Neural cell (in vitro differentiated cells): ENCODE data around the gene PHGDH. TPM values are rescaled to one million over a fixed set of nuclear protein-coding genes. Genes with fewer than 3 reads are reported as not detected.

Experiments
- H2AFZ ChIP-seq: fragments of 200-600, 300-800 bp; sonication (generic), shearing (Covaris generic); 2 replicates; pipeline ENCODE4 v1.6.0; 2014; ENCODE audit warnings: low read depth, mild to moderate bottlenecking, antibody characterized with exemption, low read length, moderate library complexity
- H3F3A ChIP-seq: fragments of 200-600 bp; shearing (Covaris generic); 2 replicates; pipeline ENCODE4 v1.6.1; 2016; ENCODE audit warnings: mild to moderate bottlenecking, moderate library complexity, mixed read lengths, antibody characterized with exemption, low read length; ENCODE audit not compliant: insufficient read depth, poor library complexity, severe bottlenecking
- H3K27ac ChIP-seq: fragments of 200-600, 300-800 bp; sonication (generic), shearing (Covaris generic); 2 replicates; pipeline ENCODE4 v1.5.1; 2014; ENCODE audit warnings: mild to moderate bottlenecking, low read length, moderate library complexity
- H3K27me3 ChIP-seq: fragments of 300-800, 200-600 bp; sonication (generic), shearing (Covaris generic); 2 replicates; pipeline ENCODE4 v1.6.0; 2014; ENCODE audit warnings: mild to moderate bottlenecking, low read depth, low read length, moderate library complexity; ENCODE audit not compliant: insufficient read depth
- H3K36me3 ChIP-seq: fragments of 300-800, 200-600 bp; sonication (generic), shearing (Covaris generic); 2 replicates; pipeline ENCODE4 v1.5.1; 2014; ENCODE audit warnings: mild to moderate bottlenecking, antibody characterized with exemption, low read length, moderate library complexity; ENCODE audit not compliant: insufficient read depth
- H3K4me2 ChIP-seq: fragments of 300-800, 200-600 bp; sonication (generic), shearing (Covaris generic); 2 replicates; pipeline ENCODE4 v1.6.0; 2014; ENCODE audit warnings: mild to moderate bottlenecking, low read length
- H3K4me3 ChIP-seq: fragments of 300-800, 200-600 bp; sonication (generic), shearing (Covaris generic); 2 replicates; pipeline ENCODE4 v1.5.1; 2014; ENCODE audit warnings: mild to moderate bottlenecking, low read length, moderate library complexity
- H3K79me2 ChIP-seq: fragments of 200-600 bp; shearing (Covaris generic); replicated peaks from 2 replicates; pipeline ENCODE4 v1.6.0; 2014; ENCODE audit warnings: mild to moderate bottlenecking, low read length, moderate library complexity; ENCODE audit not compliant: insufficient read depth
- H3K9ac ChIP-seq: fragments of 300-800, 200-600 bp; sonication (generic), shearing (Covaris generic); 2 replicates; pipeline ENCODE4 v1.6.1; 2016; ENCODE audit warnings: mild to moderate bottlenecking, low read length, mixed read lengths
- H3K9me2 ChIP-seq: fragments of 200-600 bp; shearing (Covaris generic); 2 replicates; pipeline ENCODE4 v1.6.1; 2016; ENCODE audit warnings: mild to moderate bottlenecking, low read length, mixed read lengths; ENCODE audit not compliant: insufficient read depth
- H3K9me3 ChIP-seq: fragments of 200-600, 300-800 bp; sonication (generic), shearing (Covaris generic); 2 replicates; pipeline ENCODE4 v1.6.1; 2016; ENCODE audit warnings: mild to moderate bottlenecking, mixed run types, low read length, moderate library complexity, mixed read lengths
- H4K20me1 ChIP-seq: fragments of 200-600 bp; shearing (Covaris generic); 2 replicates; pipeline ENCODE4 v1.6.1; 2016; ENCODE audit warnings: mild to moderate bottlenecking, mixed run types; ENCODE audit not compliant: insufficient read depth
- EP300 ChIP-seq: fragments of 450-650 bp; conservative IDR thresholded peaks from 2 replicates; pipeline ENCODE4 v1.6.1; 2014; ENCODE audit warnings: antibody characterized with exemption, mild to moderate bottlenecking, moderate library complexity; ENCODE audit not compliant: poor library complexity, severe bottlenecking
- EZH2 ChIP-seq: fragments of 200-600, 300-800 bp; shearing (Covaris generic), sonication (generic); IDR thresholded peaks from 2 replicates; pipeline ENCODE4 v1.6.1; 2014; ENCODE audit warnings: antibody characterized with exemption, low read length, borderline replicate concordance, mild to moderate bottlenecking; ENCODE audit not compliant: insufficient read depth, poor library complexity, severe bottlenecking
- MXI1 ChIP-seq: fragments of 450-650 bp; conservative IDR thresholded peaks from 2 replicates; pipeline ENCODE4 v1.6.1; 2014; ENCODE audit warnings: antibody characterized with exemption, mild to moderate bottlenecking; ENCODE audit not compliant: poor library complexity, severe bottlenecking
- POLR2AphosphoS5 ChIP-seq: IDR thresholded peaks from 2 replicates; pipeline ENCODE4 v1.6.1; 2012
- RAD21 ChIP-seq: fragments of 450-650 bp; conservative IDR thresholded peaks from 2 replicates; pipeline ENCODE4 v1.6.1; 2014; ENCODE audit warnings: antibody characterized with exemption, mild to moderate bottlenecking, moderate library complexity
- SMC3 ChIP-seq: fragments of 450-650 bp; conservative IDR thresholded peaks from 2 replicates; pipeline ENCODE4 v1.6.1; 2014; ENCODE audit warnings: antibody characterized with exemption, mild to moderate bottlenecking, moderate library complexity; ENCODE audit not compliant: poor library complexity
- TAF1 ChIP-seq: IDR thresholded peaks from 2 replicates; pipeline ENCODE4 v1.6.1; 2012; ENCODE audit warnings: low read depth
- polyA plus RNA-seq: library from polyadenylated mRNA; depleted of rRNA; stranded (reverse); fragments of >200 nt; gene quantifications from 2 replicates; pipeline ENCODE4 v1.2.3, GENCODE V29; 2014
- TF ChIP-seq, protein P1 (sequence below): fragments of 450-650 bp; IDR thresholded peaks from 2 replicates; pipeline ENCODE4 v1.5.1; 2014; ENCODE audit warnings: antibody characterized with exemption, mild to moderate bottlenecking, moderate library complexity; ENCODE audit not compliant: poor library complexity, severe bottlenecking
- TF ChIP-seq, protein P2 (sequence below): IDR thresholded peaks from 2 replicates; pipeline ENCODE4 v1.6.1; 2012; ENCODE audit warnings: borderline replicate concordance

PHGDH gene
- polyA plus RNA-seq, 1 donor from 2014 or later = 11.8 TPM

DNA sequence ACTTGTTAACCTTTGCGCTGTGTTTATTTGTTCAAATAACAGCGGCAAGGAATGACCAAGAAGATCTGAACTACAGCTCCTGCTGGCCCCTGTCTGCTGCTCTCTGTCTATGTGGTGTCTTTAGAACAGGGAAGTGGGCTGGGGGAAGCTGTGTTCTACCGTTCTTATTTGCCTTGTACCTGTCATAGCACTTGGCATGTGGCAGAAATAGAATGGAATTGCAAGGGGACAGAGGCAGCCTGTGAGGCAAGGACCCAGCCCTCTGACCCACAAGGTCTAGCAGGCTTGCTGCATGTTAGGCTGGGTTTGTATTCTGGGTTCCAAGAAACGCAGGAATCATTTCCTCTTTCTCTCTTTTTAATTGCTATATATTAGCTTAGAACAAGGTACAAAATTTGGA is 36.3 kb downstream of the PHGDH start:
- peaks cover 3% of the 10 kb centered on the region for H3K9me3 ChIP-seq
- no peak overlapping the region for H2AFZ ChIP-seq
- no peaks in the 10 kb centered on the region for H3K79me2 ChIP-seq
- H3K27ac ChIP-seq = no peak overlapping the region
- no peaks in the 10 kb centered on the region for H4K20me1 ChIP-seq
- no peaks in the 10 kb centered on the region for H3K27me3 ChIP-seq
- H3K9me2 ChIP-seq = no peaks in the 10 kb centered on the region
- no peaks in the 10 kb centered on the region for H3K36me3 ChIP-seq
- H3K4me3 ChIP-seq = no peak overlapping the region
- H3K9ac ChIP-seq = no peak overlapping the region
- TF ChIP-seq POLR2AphosphoS5 = no peak
- no peak for TF ChIP-seq TAF1
- TF ChIP-seq, protein P1, sequence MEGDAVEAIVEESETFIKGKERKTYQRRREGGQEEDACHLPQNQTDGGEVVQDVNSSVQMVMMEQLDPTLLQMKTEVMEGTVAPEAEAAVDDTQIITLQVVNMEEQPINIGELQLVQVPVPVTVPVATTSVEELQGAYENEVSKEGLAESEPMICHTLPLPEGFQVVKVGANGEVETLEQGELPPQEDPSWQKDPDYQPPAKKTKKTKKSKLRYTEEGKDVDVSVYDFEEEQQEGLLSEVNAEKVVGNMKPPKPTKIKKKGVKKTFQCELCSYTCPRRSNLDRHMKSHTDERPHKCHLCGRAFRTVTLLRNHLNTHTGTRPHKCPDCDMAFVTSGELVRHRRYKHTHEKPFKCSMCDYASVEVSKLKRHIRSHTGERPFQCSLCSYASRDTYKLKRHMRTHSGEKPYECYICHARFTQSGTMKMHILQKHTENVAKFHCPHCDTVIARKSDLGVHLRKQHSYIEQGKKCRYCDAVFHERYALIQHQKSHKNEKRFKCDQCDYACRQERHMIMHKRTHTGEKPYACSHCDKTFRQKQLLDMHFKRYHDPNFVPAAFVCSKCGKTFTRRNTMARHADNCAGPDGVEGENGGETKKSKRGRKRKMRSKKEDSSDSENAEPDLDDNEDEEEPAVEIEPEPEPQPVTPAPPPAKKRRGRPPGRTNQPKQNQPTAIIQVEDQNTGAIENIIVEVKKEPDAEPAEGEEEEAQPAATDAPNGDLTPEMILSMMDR = no peak
- TF ChIP-seq, protein P2, sequence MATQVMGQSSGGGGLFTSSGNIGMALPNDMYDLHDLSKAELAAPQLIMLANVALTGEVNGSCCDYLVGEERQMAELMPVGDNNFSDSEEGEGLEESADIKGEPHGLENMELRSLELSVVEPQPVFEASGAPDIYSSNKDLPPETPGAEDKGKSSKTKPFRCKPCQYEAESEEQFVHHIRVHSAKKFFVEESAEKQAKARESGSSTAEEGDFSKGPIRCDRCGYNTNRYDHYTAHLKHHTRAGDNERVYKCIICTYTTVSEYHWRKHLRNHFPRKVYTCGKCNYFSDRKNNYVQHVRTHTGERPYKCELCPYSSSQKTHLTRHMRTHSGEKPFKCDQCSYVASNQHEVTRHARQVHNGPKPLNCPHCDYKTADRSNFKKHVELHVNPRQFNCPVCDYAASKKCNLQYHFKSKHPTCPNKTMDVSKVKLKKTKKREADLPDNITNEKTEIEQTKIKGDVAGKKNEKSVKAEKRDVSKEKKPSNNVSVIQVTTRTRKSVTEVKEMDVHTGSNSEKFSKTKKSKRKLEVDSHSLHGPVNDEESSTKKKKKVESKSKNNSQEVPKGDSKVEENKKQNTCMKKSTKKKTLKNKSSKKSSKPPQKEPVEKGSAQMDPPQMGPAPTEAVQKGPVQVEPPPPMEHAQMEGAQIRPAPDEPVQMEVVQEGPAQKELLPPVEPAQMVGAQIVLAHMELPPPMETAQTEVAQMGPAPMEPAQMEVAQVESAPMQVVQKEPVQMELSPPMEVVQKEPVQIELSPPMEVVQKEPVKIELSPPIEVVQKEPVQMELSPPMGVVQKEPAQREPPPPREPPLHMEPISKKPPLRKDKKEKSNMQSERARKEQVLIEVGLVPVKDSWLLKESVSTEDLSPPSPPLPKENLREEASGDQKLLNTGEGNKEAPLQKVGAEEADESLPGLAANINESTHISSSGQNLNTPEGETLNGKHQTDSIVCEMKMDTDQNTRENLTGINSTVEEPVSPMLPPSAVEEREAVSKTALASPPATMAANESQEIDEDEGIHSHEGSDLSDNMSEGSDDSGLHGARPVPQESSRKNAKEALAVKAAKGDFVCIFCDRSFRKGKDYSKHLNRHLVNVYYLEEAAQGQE = no peak
- no peak for TF ChIP-seq SMC3
- TF ChIP-seq EZH2 = no peak
- no peak for TF ChIP-seq EP300
- no peak for TF ChIP-seq RAD21
- no peak overlapping the region for H3K4me2 ChIP-seq
- H3F3A ChIP-seq = no peaks in the 10 kb centered on the region

DNA sequence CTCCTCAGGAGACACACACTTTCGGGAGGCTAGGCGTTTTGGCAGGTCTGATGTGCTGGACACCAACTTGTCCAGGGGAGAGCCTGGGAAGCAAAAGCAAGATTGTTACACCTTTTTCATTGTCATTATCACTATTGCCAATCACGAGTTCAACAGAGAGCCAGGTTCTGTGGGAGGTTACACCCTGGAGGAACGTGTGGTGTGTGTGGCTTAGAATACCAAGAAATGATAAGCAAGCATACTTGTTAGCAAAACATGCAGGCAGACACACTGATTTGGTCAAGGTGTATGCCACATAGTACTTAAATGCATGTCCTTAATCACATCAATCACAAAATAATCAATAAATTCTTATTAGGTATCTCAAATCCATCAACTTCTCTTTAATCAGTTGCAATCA is 40.9 kb downstream of the PHGDH start:
- H3K79me2 ChIP-seq = no peaks in the 10 kb centered on the region
- TF ChIP-seq EP300 (no peak), MXI1 (no peak), SMC3 (no peak)
- TF ChIP-seq, protein P2 = no peak
- H3K9ac ChIP-seq = no peak overlapping the region
- no peak overlapping the region for H2AFZ ChIP-seq
- no peaks in the 10 kb centered on the region for H3K9me2 ChIP-seq
- no peaks in the 10 kb centered on the region for H3K27me3 ChIP-seq
- H3K9me3 ChIP-seq = peaks cover 3% of the 10 kb centered on the region
- H4K20me1 ChIP-seq = no peaks in the 10 kb centered on the region
- no peaks in the 10 kb centered on the region for H3K36me3 ChIP-seq
- H3F3A ChIP-seq = no peaks in the 10 kb centered on the region
- no peak overlapping the region for H3K4me3 ChIP-seq
- H3K4me2 ChIP-seq = no peak overlapping the region
- H3K27ac ChIP-seq = no peak overlapping the region
